ENCODE data around the gene DRG2. TPM values are rescaled to one million over a fixed set of nuclear protein-coding genes. Genes with fewer than 3 reads are reported as not detected.

DRG2 gene
- total RNA-seq, 1 experiment from 2014 or later: 47.9 TPM

DNA sequence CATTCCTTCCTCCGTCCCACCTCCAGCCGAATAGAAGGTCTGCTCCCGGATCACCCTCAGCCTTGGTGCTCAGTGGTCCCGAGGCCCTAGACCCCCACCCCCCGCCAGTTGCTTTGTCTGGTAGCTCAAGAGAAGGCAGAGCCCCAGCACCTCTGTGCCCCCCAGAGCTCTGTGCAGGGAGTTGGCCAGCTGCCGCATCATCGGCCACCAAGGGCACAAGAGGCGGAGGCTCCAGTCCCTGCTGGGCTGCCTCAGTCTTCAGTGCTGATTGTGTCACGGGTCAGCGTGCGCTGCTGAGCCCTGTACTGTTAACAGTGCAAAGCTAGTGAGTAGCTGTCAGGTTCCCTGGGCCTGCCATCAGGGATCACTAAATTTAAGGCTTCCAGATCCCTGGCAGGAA is 22.2 kb upstream of the DRG2 start:
- intact Hi-C loops (cut with micrococcal nuclease; ENCODE audit: unreplicated experiment): no loop called here
- ChIA-PET CTCF (interaction anchor here (0.6 kb wide), 1 partner anchor 18 kb away, joined by 3 read pairs; no protein-coding TSS in a partner anchor), POLR2A (no interaction called here)
- Mint-ChIP-seq H3K4me3 (ENCODE audit: unreplicated experiment) (no peak overlapping the region), H3K27ac (ENCODE audit: unreplicated experiment) (no peak overlapping the region), H3K9me3 (ENCODE audit: unreplicated experiment) (no peaks in the 10 kb centered on the region), H3K36me3 (ENCODE audit: insufficient read depth, unreplicated experiment) (no peaks in the 10 kb centered on the region), H3K4me1 (ENCODE audit: low read depth, unreplicated experiment) (no peaks in the 10 kb centered on the region), H3K27me3 (ENCODE audit: insufficient read depth, unreplicated experiment) (no peaks in the 10 kb centered on the region)
- H3K4me3 ChIP-seq (ENCODE audit: low read depth, low read length): no peak overlapping the region
- no peaks in the 10 kb centered on the region; the same call in 1 of the 2 replicates for H3K36me3 ChIP-seq (ENCODE audit: control insufficient read depth, insufficient read depth, low read length)
- no TSS peak for BruUV-seq (replicated peaks)
- DNase-seq: no peak
- no peaks in the 10 kb centered on the region for H3K27me3 ChIP-seq (replicated peaks; ENCODE audit: control insufficient read depth, insufficient read depth, low read length)
- no peaks in the 10 kb centered on the region for H3K4me1 ChIP-seq
- no peaks in the 10 kb centered on the region for H3K9me3 ChIP-seq
- TF ChIP-seq CTCF (IDR thresholded peaks at IDR 0.05; ENCODE audit: insufficient read depth in 1 of 2, low read depth in 1 of 2, low read length in 1 of 2, severe bottlenecking in 1 of 2, unreplicated experiment in 1 of 2): no peak

DNA sequence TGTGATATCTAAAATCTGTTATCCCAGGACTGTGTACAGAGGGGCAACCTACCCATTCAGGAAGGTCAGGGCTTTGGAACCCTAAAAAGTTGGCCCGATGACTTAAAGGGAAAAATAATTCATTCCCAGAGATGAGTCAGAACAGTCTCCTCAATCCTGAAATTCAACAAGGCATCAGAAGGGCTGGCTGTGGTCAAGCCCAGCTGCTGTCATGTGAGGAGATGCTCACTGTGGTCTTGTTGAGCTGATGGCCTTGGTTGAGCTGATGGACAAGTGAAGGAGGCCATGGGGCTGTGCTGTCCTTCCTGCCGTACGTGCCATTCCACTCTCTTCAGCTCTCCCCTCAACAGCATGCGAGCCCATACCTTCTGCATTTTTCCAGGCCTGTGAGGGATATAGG is 20.9 kb upstream of the DRG2 start:
- Histone ChIP-seq H3K4me3 (ENCODE audit: low read depth, low read length) (no peak overlapping the region), H3K27me3 (replicated peaks; ENCODE audit: control insufficient read depth, insufficient read depth, low read length) (no peaks in the 10 kb centered on the region), H3K4me1 (no peaks in the 10 kb centered on the region), H3K9me3 (no peaks in the 10 kb centered on the region), H3K36me3 (ENCODE audit: control insufficient read depth, insufficient read depth, low read length) (no peaks in the 10 kb centered on the region)
- DNase-seq: no peak
- ChIA-PET POLR2A (no interaction called here), CTCF (no interaction called here)
- intact Hi-C loops (cut with micrococcal nuclease; ENCODE audit: unreplicated experiment): no loop called here
- no TSS peak for BruUV-seq (replicated peaks)
- Mint-ChIP-seq H3K4me1 (ENCODE audit: low read depth, unreplicated experiment) (no peaks in the 10 kb centered on the region), H3K27ac (ENCODE audit: unreplicated experiment) (no peak overlapping the region), H3K36me3 (ENCODE audit: insufficient read depth, unreplicated experiment) (no peaks in the 10 kb centered on the region), H3K4me3 (ENCODE audit: unreplicated experiment) (no peak overlapping the region), H3K9me3 (ENCODE audit: unreplicated experiment) (no peaks in the 10 kb centered on the region), H3K27me3 (ENCODE audit: insufficient read depth, unreplicated experiment) (no peaks in the 10 kb centered on the region)
- TF ChIP-seq CTCF (IDR thresholded peaks at IDR 0.05; ENCODE audit: insufficient read depth in 1 of 2, low read depth in 1 of 2, low read length in 1 of 2, severe bottlenecking in 1 of 2, unreplicated experiment in 1 of 2): no peak

GRCh38 chr17:18069101-18069500 is 18.6 kb upstream of the DRG2 start:
- H3K9me3 Mint-ChIP-seq (ENCODE audit: unreplicated experiment): no peaks in the 10 kb centered on the region
- H3K27me3 Mint-ChIP-seq (ENCODE audit: insufficient read depth, unreplicated experiment): no peaks in the 10 kb centered on the region
- Histone ChIP-seq H3K27me3 (replicated peaks; ENCODE audit: control insufficient read depth, insufficient read depth, low read length) (no peaks in the 10 kb centered on the region), H3K9me3 (no peaks in the 10 kb centered on the region), H3K4me3 (ENCODE audit: low read depth, low read length) (no peak overlapping the region), H3K36me3 (ENCODE audit: control insufficient read depth, insufficient read depth, low read length) (no peaks in the 10 kb centered on the region), H3K4me1 (no peaks in the 10 kb centered on the region)
- H3K27ac Mint-ChIP-seq (ENCODE audit: unreplicated experiment): no peak overlapping the region
- TF ChIP-seq CTCF (IDR thresholded peaks at IDR 0.05; ENCODE audit: insufficient read depth in 1 of 2, low read depth in 1 of 2, low read length in 1 of 2, severe bottlenecking in 1 of 2, unreplicated experiment in 1 of 2): no peak
- no peaks in the 10 kb centered on the region for H3K36me3 Mint-ChIP-seq (ENCODE audit: insufficient read depth, unreplicated experiment)
- no TSS peak for BruUV-seq (replicated peaks)
- intact Hi-C loops (cut with micrococcal nuclease; ENCODE audit: unreplicated experiment): no loop called here
- ChIA-PET POLR2A (no interaction called here), CTCF (no interaction called here)
- no peaks in the 10 kb centered on the region for H3K4me1 Mint-ChIP-seq (ENCODE audit: low read depth, unreplicated experiment)
- DNase-seq: no peak
- no peak overlapping the region for H3K4me3 Mint-ChIP-seq (ENCODE audit: unreplicated experiment)

Measured in Caco-2 (cell line).